HepG2 (cell line): ENCODE results near the gene UBXN2A. TPM values are rescaled to one million over a fixed set of nuclear protein-coding genes. Genes with fewer than 3 reads are reported as not detected.

Experiments
- BCL6 ChIP-seq: IDR thresholded peaks from 2 replicates; pipeline ENCODE4 v1.6.1; 2016; ENCODE audit warnings: missing genetic modification reagents, missing compliant biosample characterization
- CENPT ChIP-seq: sonication (generic); formaldehyde crosslinking; IDR thresholded peaks from 2 replicates; pipeline ENCODE4 v1.8.0; 2022; ENCODE audit warnings: low read depth, mild to moderate bottlenecking, moderate library complexity, missing genetic modification reagents
- EEA1 ChIP-seq: sonication (generic); formaldehyde crosslinking; IDR thresholded peaks from 2 replicates; pipeline ENCODE4 v1.5.1; 2020; ENCODE audit warnings: mild to moderate bottlenecking, missing genetic modification reagents, borderline replicate concordance
- FLYWCH1 ChIP-seq: sonication (generic); formaldehyde crosslinking; IDR thresholded peaks from 2 replicates; pipeline ENCODE4 v1.8.1; 2023; ENCODE audit warnings: mild to moderate bottlenecking, missing genetic modification reagents
- HCFC1 ChIP-seq: fragments of 150-350 bp; IDR thresholded peaks from 2 replicates; pipeline ENCODE4 v1.6.1; 2014; ENCODE audit warnings: low read depth, low read length
- HNF4A ChIP-seq: sonication (generic); formaldehyde crosslinking; IDR thresholded peaks from 2 replicates; pipeline ENCODE4 v1.4.0; 2020; ENCODE audit warnings: missing genetic modification reagents
- JUNB ChIP-seq: sonication (generic); formaldehyde crosslinking; IDR thresholded peaks from 2 replicates; pipeline ENCODE4 v1.8.0; 2022; ENCODE audit warnings: missing genetic modification reagents, mild to moderate bottlenecking, borderline replicate concordance
- KDM4B ChIP-seq: sonication (generic); formaldehyde crosslinking; IDR thresholded peaks from 2 replicates; pipeline ENCODE4 v1.4.0; 2020; ENCODE audit warnings: missing genetic modification reagents
- MAFK ChIP-seq, 2 experiments: IDR thresholded peaks in 1 of 2; conservative IDR thresholded peaks in 1 of 2; 2 replicates each; pipeline ENCODE4 v1.6.1; 2011; ENCODE audit warnings: improper control_type of control experiment in 2 of 2, low read length in 2 of 2
- MYC ChIP-seq: sonication (generic); formaldehyde crosslinking; IDR thresholded peaks from 2 replicates; pipeline ENCODE4 v1.9.0; 2021; ENCODE audit warnings: missing genetic modification reagents, borderline replicate concordance
- PCBP2 ChIP-seq: fragments of 200-400 bp; formaldehyde crosslinking; optimal IDR thresholded peaks from 2 replicates; pipeline ENCODE3; 2018; ENCODE audit warnings: low read length, low read depth; ENCODE audit not compliant: poor library complexity, severe bottlenecking
- REPIN1 ChIP-seq: sonication (generic); formaldehyde crosslinking; IDR thresholded peaks from 2 replicates; pipeline ENCODE4 v1.8.0; 2022; ENCODE audit warnings: missing genetic modification reagents, low read depth, mild to moderate bottlenecking, borderline replicate concordance
- TOE1 ChIP-seq: sonication (generic); formaldehyde crosslinking; IDR thresholded peaks from 2 replicates; pipeline ENCODE4 v1.4.0; 2020; ENCODE audit warnings: mild to moderate bottlenecking, missing genetic modification reagents
- ZBTB1 ChIP-seq: sonication (generic); formaldehyde crosslinking; IDR thresholded peaks from 2 replicates; pipeline ENCODE4 v1.4.0; 2020; ENCODE audit warnings: missing genetic modification reagents, borderline replicate concordance
- ZNF296 ChIP-seq: sonication (generic); formaldehyde crosslinking; conservative IDR thresholded peaks from 2 replicates; pipeline ENCODE4 v1.5.0; 2020; ENCODE audit warnings: mild to moderate bottlenecking, missing genetic modification reagents
- ZNF337 ChIP-seq: sonication (generic); formaldehyde crosslinking; IDR thresholded peaks from 2 replicates; pipeline ENCODE4 v1.5.1; 2020; ENCODE audit warnings: missing genetic modification reagents, low read depth, mild to moderate bottlenecking, borderline replicate concordance
- ZNF367 ChIP-seq: sonication (generic); formaldehyde crosslinking; IDR thresholded peaks from 2 replicates; pipeline ENCODE4 v1.4.0; 2020; ENCODE audit warnings: missing genetic modification reagents, borderline replicate concordance
- ZNF724P ChIP-seq: sonication (generic); formaldehyde crosslinking; IDR thresholded peaks from 2 replicates; pipeline ENCODE4 v1.8.0; 2022; ENCODE audit warnings: missing genetic modification reagents, borderline replicate concordance
- ZNF780A ChIP-seq: sonication (generic); formaldehyde crosslinking; IDR thresholded peaks from 2 replicates; pipeline ENCODE4 v1.8.0; 2022; ENCODE audit warnings: mild to moderate bottlenecking, missing genetic modification reagents, moderate library complexity
- ZSCAN31 ChIP-seq: sonication (generic); formaldehyde crosslinking; IDR thresholded peaks from 2 replicates; pipeline ENCODE4 v1.5.0; 2020; ENCODE audit warnings: low read depth, mild to moderate bottlenecking, missing genetic modification reagents
- polyA plus RNA-seq, 8 experiments: library from polyadenylated mRNA; depleted of rRNA in 3 of 8; stranded (reverse) in 7 of 8; unstranded in 1 of 8; fragments of >200 nt; fragmentation: Illumina TruSeq in 4 of 8; extraction: Trizol in 4 of 8; gene quantifications; 2 replicates each; pipeline versions ENCODE4 v1.2.1 to v1.2.3, GENCODE V29; 2011 to 2016; ENCODE audit warnings: low read depth in 4 of 8, missing spikeins in 1 of 8, mixed read lengths in 1 of 8; ENCODE audit not compliant: insufficient read depth in 1 of 8
- total RNA-seq, 5 experiments: library from RNA; depleted of rRNA; stranded (reverse); fragments of >200 nt; fragmentation: Illumina TruSeq; extraction: Trizol; gene quantifications; 2 replicates each; pipeline ENCODE4 v1.2.3, GENCODE V29; 2016; ENCODE audit warnings: low read depth in 1 of 5
- TF ChIP-seq, protein P1 (sequence below): sonication (generic); formaldehyde crosslinking; IDR thresholded peaks from 2 replicates; pipeline ENCODE4 v1.8.1; 2022; ENCODE audit warnings: mild to moderate bottlenecking, missing genetic modification reagents
- TF ChIP-seq, protein P2 (sequence below): sonication (generic); formaldehyde crosslinking; IDR thresholded peaks from 2 replicates; pipeline ENCODE4 v1.4.0; 2020; ENCODE audit warnings: mild to moderate bottlenecking, missing genetic modification reagents
- TF ChIP-seq, protein P3 (sequence below): sonication (generic); formaldehyde crosslinking; IDR thresholded peaks from 2 replicates; pipeline ENCODE4 v1.4.0; 2020; ENCODE audit warnings: mild to moderate bottlenecking, missing genetic modification reagents
- TF ChIP-seq, protein P4 (sequence below): sonication (generic); formaldehyde crosslinking; IDR thresholded peaks from 2 replicates; pipeline ENCODE4 v1.4.0; 2020; ENCODE audit warnings: mild to moderate bottlenecking, missing genetic modification reagents
- TF ChIP-seq, protein P5 (sequence below): sonication (generic); IDR thresholded peaks from 2 replicates; pipeline ENCODE4 v1.6.1; 2016; ENCODE audit warnings: low read depth, borderline replicate concordance

Gene UBXN2A
- total and polyA plus RNA-seq, 2 of the 13 experiments (the other 11 are each of a cell fraction or from before 2014, with no cell fraction given), result 8.3 to 20.9 TPM

DNA sequence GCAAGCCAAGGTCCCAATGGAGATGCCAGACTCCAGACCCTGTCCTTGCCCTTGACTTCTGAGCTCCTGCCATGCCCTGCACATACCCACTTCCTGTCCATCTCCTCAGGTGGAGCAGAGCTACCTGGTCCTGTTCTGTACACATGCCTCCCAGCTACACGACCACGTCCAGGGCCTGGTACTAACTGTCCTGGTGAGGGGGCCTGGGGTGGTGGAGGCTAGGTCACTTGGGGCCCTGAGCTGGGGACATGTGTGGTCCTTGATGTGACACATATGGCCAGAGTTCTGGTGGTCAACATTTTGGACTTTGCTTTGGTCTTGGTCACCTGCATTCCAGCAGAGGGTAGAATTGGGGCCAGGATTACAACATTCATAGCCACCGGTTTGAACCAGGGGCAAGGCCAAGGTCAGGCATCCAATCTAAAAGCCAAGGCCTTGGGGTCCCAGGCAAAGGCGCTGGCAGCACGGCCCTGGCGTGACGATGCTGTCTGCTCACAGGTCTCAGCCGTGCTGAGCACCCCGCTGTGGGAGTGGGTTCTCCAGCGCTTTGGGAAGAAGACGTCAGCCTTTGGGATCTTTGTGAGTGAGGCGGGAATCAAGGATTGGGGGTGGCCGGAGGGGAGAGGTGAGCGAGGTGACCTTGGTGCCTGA is 82.2 kb downstream of the UBXN2A start (continued):
- TF ChIP-seq, protein P1, sequence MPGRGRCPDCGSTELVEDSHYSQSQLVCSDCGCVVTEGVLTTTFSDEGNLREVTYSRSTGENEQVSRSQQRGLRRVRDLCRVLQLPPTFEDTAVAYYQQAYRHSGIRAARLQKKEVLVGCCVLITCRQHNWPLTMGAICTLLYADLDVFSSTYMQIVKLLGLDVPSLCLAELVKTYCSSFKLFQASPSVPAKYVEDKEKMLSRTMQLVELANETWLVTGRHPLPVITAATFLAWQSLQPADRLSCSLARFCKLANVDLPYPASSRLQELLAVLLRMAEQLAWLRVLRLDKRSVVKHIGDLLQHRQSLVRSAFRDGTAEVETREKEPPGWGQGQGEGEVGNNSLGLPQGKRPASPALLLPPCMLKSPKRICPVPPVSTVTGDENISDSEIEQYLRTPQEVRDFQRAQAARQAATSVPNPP (CRISPR knock-in tag), result no peak
- TF ChIP-seq ZSCAN31 (CRISPR knock-in tag), result no peak
- TF ChIP-seq JUNB, result 0 out of 2 replicates have a peak, but pooled peaks have one; percentile 22
- peak; percentile 87 for TF ChIP-seq REPIN1
- TF ChIP-seq FLYWCH1 (CRISPR knock-in tag), result no peak
- peak; percentile 80; the same call in 1 of the 2 replicates for TF ChIP-seq ZNF780A (CRISPR knock-in tag)
- 0 out of 2 replicates have a peak, but pooled peaks have one; percentile 74 for TF ChIP-seq CENPT (CRISPR knock-in tag)
- TF ChIP-seq HNF4A (CRISPR knock-in tag), result peak; percentile 97
- no peak for TF ChIP-seq EEA1 (CRISPR knock-in tag)
- no peak for TF ChIP-seq ZBTB1 (CRISPR knock-in tag)
- TF ChIP-seq MAFK (conservative IDR thresholded peaks at IDR 0.05 in 1 of 2, IDR thresholded peaks at IDR 0.05 in 1 of 2; ENCODE audit: low read length in 2 of 2), result no peak
- no peak for TF ChIP-seq ZNF724P (CRISPR knock-in tag)
- peak; percentile 63 for TF ChIP-seq MYC (CRISPR knock-in tag)
- peak; percentile 17; the same call in 1 of the 2 replicates for TF ChIP-seq ZNF296 (CRISPR knock-in tag)
- TF ChIP-seq, protein P2, sequence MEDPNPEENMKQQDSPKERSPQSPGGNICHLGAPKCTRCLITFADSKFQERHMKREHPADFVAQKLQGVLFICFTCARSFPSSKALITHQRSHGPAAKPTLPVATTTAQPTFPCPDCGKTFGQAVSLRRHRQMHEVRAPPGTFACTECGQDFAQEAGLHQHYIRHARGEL, result peak; percentile 81; the same call in 1 of the 2 replicates
- TF ChIP-seq ZNF367 (CRISPR knock-in tag), result no peak
- TF ChIP-seq KDM4B, result 0 out of 2 replicates have a peak, but pooled peaks have one; percentile 64
- TF ChIP-seq, protein P3, sequence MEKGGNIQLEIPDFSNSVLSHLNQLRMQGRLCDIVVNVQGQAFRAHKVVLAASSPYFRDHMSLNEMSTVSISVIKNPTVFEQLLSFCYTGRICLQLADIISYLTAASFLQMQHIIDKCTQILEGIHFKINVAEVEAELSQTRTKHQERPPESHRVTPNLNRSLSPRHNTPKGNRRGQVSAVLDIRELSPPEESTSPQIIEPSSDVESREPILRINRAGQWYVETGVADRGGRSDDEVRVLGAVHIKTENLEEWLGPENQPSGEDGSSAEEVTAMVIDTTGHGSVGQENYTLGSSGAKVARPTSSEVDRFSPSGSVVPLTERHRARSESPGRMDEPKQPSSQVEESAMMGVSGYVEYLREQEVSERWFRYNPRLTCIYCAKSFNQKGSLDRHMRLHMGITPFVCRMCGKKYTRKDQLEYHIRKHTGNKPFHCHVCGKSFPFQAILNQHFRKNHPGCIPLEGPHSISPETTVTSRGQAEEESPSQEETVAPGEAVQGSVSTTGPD, result peak; percentile 95
- TF ChIP-seq ZNF337 (CRISPR knock-in tag), result no peak
- no peak for TF ChIP-seq HCFC1
- no peak for TF ChIP-seq PCBP2
- no peak for TF ChIP-seq TOE1 (CRISPR knock-in tag)
- TF ChIP-seq, protein P4, sequence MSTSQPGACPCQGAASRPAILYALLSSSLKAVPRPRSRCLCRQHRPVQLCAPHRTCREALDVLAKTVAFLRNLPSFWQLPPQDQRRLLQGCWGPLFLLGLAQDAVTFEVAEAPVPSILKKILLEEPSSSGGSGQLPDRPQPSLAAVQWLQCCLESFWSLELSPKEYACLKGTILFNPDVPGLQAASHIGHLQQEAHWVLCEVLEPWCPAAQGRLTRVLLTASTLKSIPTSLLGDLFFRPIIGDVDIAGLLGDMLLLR (CRISPR knock-in tag), result peak; percentile 56
- TF ChIP-seq BCL6 (CRISPR knock-in tag), result peak; percentile 86
- TF ChIP-seq, protein P5, sequence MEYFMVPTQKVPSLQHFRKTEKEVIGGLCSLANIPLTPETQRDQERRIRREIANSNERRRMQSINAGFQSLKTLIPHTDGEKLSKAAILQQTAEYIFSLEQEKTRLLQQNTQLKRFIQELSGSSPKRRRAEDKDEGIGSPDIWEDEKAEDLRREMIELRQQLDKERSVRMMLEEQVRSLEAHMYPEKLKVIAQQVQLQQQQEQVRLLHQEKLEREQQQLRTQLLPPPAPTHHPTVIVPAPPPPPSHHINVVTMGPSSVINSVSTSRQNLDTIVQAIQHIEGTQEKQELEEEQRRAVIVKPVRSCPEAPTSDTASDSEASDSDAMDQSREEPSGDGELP, result peak; percentile 54; the same call in 1 of the 2 replicates
